Activated CD4-positive, alpha-beta T cell treated with anti-CD3 and anti-CD28 coated beads, Interleukin-2, amount 10 ng/mL, durations not matched to agents 7 days and 5 days (primary cell): ENCODE measurements around the gene TMEM219. TPM values are rescaled to one million over a fixed set of nuclear protein-coding genes. Genes with fewer than 3 reads are reported as not detected.
A peak's percentile ranks its signal among the peaks of the same experiment; 100 is the strongest.
"Not testable (repeated sequence)": the region's sequence is repeated elsewhere in the genome, so short reads cannot be mapped to it uniquely, and the experiment has no call there.

ENCODE experiments used
- CTCF ChIA-PET: fragments of 350-600 bp; sonication (Branson Sonifier 250); formaldehyde crosslinking; loops from one replicate; lab custom pipeline; 2021; ENCODE audit warnings: antibody characterized with exemption; lab: Charles Lee
- POLR2A ChIA-PET: fragments of 350-600 bp; sonication (Branson Sonifier 250); formaldehyde crosslinking; loops from one replicate; lab custom pipeline; 2021; ENCODE audit warnings: antibody characterized with exemption; lab: Charles Lee
- DNase-seq: peaks from one replicate; pipeline ENCODE4 v3.0.0-alpha.2; 2020
- H3K27ac Mint-ChIP-seq: one replicate; pipeline ENCODE4 v1.8.0; 2021; ENCODE audit warnings: mild to moderate bottlenecking, moderate library complexity, mixed read lengths
- H3K27me3 Mint-ChIP-seq: one replicate; pipeline ENCODE4 v1.8.0; 2021; ENCODE audit warnings: mixed read lengths
- H3K36me3 Mint-ChIP-seq: one replicate; pipeline ENCODE4 v1.8.0; 2021; ENCODE audit warnings: low read depth, mixed read lengths
- H3K4me1 Mint-ChIP-seq: one replicate; pipeline ENCODE4 v1.8.0; 2021; ENCODE audit warnings: mixed read lengths
- H3K4me3 Mint-ChIP-seq: one replicate; pipeline ENCODE4 v1.8.0; 2021; ENCODE audit warnings: mild to moderate bottlenecking, moderate library complexity, mixed read lengths
- H3K9me3 Mint-ChIP-seq: one replicate; pipeline ENCODE4 v1.8.0; 2021; ENCODE audit warnings: mixed read lengths
- total RNA-seq, 2 experiments: library from RNA; stranded (reverse); gene quantifications; one replicate each; pipeline ENCODE4 v1.2.3, GENCODE V29; 2021

TMEM219 gene
- total RNA-seq, 2 experiments from 2014 or later, result 57.8 to 60.5 TPM

- ChIA-PET CTCF (interaction anchor here (0.7 to 1.6 kb wide), 10 partner anchors 9 to 225 kb away, joined by 3 to 8 read pairs (median 3); partner anchors contain the start of genes ASPHD1, SEZ6L2 and TMEM219), POLR2A (interaction anchor here (1.3 kb wide), 1 partner anchor 36 kb away, joined by 3 read pairs; the partner anchor contains the start of gene TMEM219)
- H3K9me3 Mint-ChIP-seq, result no peaks in the 10 kb centered on the region
- H3K4me3 Mint-ChIP-seq, result peak within 1 kb of the TSS; percentile 89
- peaks cover 36% of the 10 kb centered on the region for H3K4me1 Mint-ChIP-seq
- peak within 1 kb of the TSS; percentile 94 for H3K27ac Mint-ChIP-seq
- H3K27me3 Mint-ChIP-seq, result no peaks in the 10 kb centered on the region
- peaks cover 10% of the 10 kb centered on the region for H3K36me3 Mint-ChIP-seq
- peak; percentile 86 for DNase-seq
Measured at GRCh38 chr16:29925781-29926710, 35.8 kb upstream of the TMEM219 start, which contains the start of gene KCTD13. Gene KCTD13 (minus strand): TSS chr16:29926226. CDS start chr16:29926033, 193 bp downstream.

GRCh38 chr16:29926711-29927052, 35.2 kb upstream of the TMEM219 start:
- Mint-ChIP-seq H3K4me3 (peak overlapping the region; percentile 89), H3K4me1 (peaks cover 36% of the 10 kb centered on the region), H3K36me3 (peaks cover 8% of the 10 kb centered on the region), H3K9me3 (no peaks in the 10 kb centered on the region), H3K27ac (peak overlapping the region; percentile 94), H3K27me3 (no peaks in the 10 kb centered on the region)
- ChIA-PET CTCF (interaction anchor here (0.7 to 1.6 kb wide), 8 partner anchors 9 to 226 kb away, joined by 3 to 8 read pairs (median 3); partner anchors contain the start of genes ASPHD1, SEZ6L2 and TMEM219), POLR2A (interaction anchor here (1.3 kb wide), 1 partner anchor 35 kb away, joined by 3 read pairs; the partner anchor contains the start of gene TMEM219)
- no peak for DNase-seq

- H3K4me1 Mint-ChIP-seq, result peaks cover 36% of the 10 kb centered on the region
- peaks cover 2% of the 10 kb centered on the region for H3K27me3 Mint-ChIP-seq
- no peaks in the 10 kb centered on the region for H3K9me3 Mint-ChIP-seq
- H3K27ac Mint-ChIP-seq, result peak overlapping the region; percentile 94
- no peak for DNase-seq
- ChIA-PET CTCF (interaction anchor here (0.7 to 1.5 kb wide), 5 partner anchors 8 to 227 kb away, joined by 3 to 5 read pairs (median 3); no protein-coding TSS in a partner anchor), POLR2A (no interaction called here)
- peaks cover 8% of the 10 kb centered on the region for H3K36me3 Mint-ChIP-seq
- peak overlapping the region; percentile 89 for H3K4me3 Mint-ChIP-seq
Measured at GRCh38 chr16:29927070-29927905, 34.6 kb upstream of the TMEM219 start.

- H3K36me3 Mint-ChIP-seq, H3K4me3 Mint-ChIP-seq, POLR2A ChIA-PET, H3K27ac Mint-ChIP-seq, DNase-seq, H3K9me3 Mint-ChIP-seq, CTCF ChIA-PET: not testable (repeated sequence)
- H3K27me3 Mint-ChIP-seq, result peaks cover 17% of the 10 kb centered on the region
- peaks cover 12% of the 10 kb centered on the region for H3K4me1 Mint-ChIP-seq
Measured at GRCh38 chr16:29931750-29932149, 30.1 kb upstream of the TMEM219 start.

GRCh38 chr16:29940656-29941055, 21.2 kb upstream of the TMEM219 start:
- ChIA-PET CTCF (no interaction called here), POLR2A (no interaction called here)
- Mint-ChIP-seq H3K9me3 (no peaks in the 10 kb centered on the region), H3K36me3 (no peaks in the 10 kb centered on the region), H3K4me1 (peaks cover 3% of the 10 kb centered on the region), H3K4me3 (no peak overlapping the region), H3K27ac (no peak overlapping the region), H3K27me3 (peaks cover 4% of the 10 kb centered on the region)
- DNase-seq, result no peak

GRCh38 chr16:29943846-29944799, 17.8 kb upstream of the TMEM219 start:
- Mint-ChIP-seq H3K27me3 (peaks cover 4% of the 10 kb centered on the region), H3K4me1 (peaks cover 3% of the 10 kb centered on the region), H3K36me3 (no peaks in the 10 kb centered on the region), H3K9me3 (no peaks in the 10 kb centered on the region), H3K27ac (peak overlapping the region; percentile 52), H3K4me3 (no peak overlapping the region)
- CTCF ChIA-PET, result interaction anchor here (0.6 kb wide), 1 partner anchor 193 kb away, joined by 3 read pairs; no protein-coding TSS in a partner anchor
- DNase-seq, result no peak
- POLR2A ChIA-PET, result interaction anchor here (0.6 to 1.1 kb wide), 2 partner anchors 18 to 127 kb away, joined by 3 read pairs; partner anchors contain the start of gene TMEM219

- H3K4me1 Mint-ChIP-seq, result peaks cover under 1% of the 10 kb centered on the region
- peaks cover 5% of the 10 kb centered on the region for H3K9me3 Mint-ChIP-seq
- ChIA-PET CTCF (no interaction called here), POLR2A (no interaction called here)
- H3K27me3 Mint-ChIP-seq, result peaks cover 2% of the 10 kb centered on the region
- no peak overlapping the region for H3K4me3 Mint-ChIP-seq
- peaks cover 3% of the 10 kb centered on the region for H3K36me3 Mint-ChIP-seq
- no peak overlapping the region for H3K27ac Mint-ChIP-seq
- no peak for DNase-seq
Measured at GRCh38 chr16:29947897-29948296, 14.0 kb upstream of the TMEM219 start.

- ChIA-PET CTCF (interaction anchor here (1.6 kb wide), 1 partner anchor 10 kb away, joined by 4 read pairs; the partner anchor contains the start of gene TMEM219), POLR2A (no interaction called here)
- no peak for DNase-seq
- H3K4me3 Mint-ChIP-seq, result no peak overlapping the region
- H3K4me1 Mint-ChIP-seq, result no peaks in the 10 kb centered on the region
- H3K27ac Mint-ChIP-seq, result no peak overlapping the region
- H3K9me3 Mint-ChIP-seq, result peaks cover 5% of the 10 kb centered on the region
- H3K27me3 Mint-ChIP-seq, result peaks cover 5% of the 10 kb centered on the region
- H3K36me3 Mint-ChIP-seq, result peaks cover 3% of the 10 kb centered on the region
Measured at GRCh38 chr16:29950806-29951461, 10.9 kb upstream of the TMEM219 start.

- H3K4me3 Mint-ChIP-seq, result no peak overlapping the region
- no peaks in the 10 kb centered on the region for H3K4me1 Mint-ChIP-seq
- no peak for DNase-seq
- ChIA-PET CTCF (interaction anchor here (0.6 to 1.6 kb wide), 2 partner anchors 10 to 44 kb away, joined by 3 to 4 read pairs; partner anchors contain the start of gene TMEM219), POLR2A (no interaction called here)
- peaks cover 5% of the 10 kb centered on the region for H3K27me3 Mint-ChIP-seq
- H3K36me3 Mint-ChIP-seq, result peaks cover 3% of the 10 kb centered on the region
- H3K9me3 Mint-ChIP-seq, result peaks cover 5% of the 10 kb centered on the region
- no peak overlapping the region for H3K27ac Mint-ChIP-seq
Measured at GRCh38 chr16:29951625-29952365, 10.1 kb upstream of the TMEM219 start.

- no peaks in the 10 kb centered on the region for H3K9me3 Mint-ChIP-seq
- CTCF ChIA-PET, result interaction anchor here (0.6 to 1.0 kb wide), 4 partner anchors 12 to 123 kb away, joined by 3 to 5 read pairs (median 3); partner anchors contain the start of gene TAOK2
- peaks cover 3% of the 10 kb centered on the region for H3K27me3 Mint-ChIP-seq
- H3K27ac Mint-ChIP-seq, result no peak overlapping the region
- no peak for DNase-seq
- POLR2A ChIA-PET, result no interaction called here
- peaks cover 19% of the 10 kb centered on the region for H3K4me1 Mint-ChIP-seq
- no peak overlapping the region for H3K4me3 Mint-ChIP-seq
- H3K36me3 Mint-ChIP-seq, result peaks cover 4% of the 10 kb centered on the region
Measured at GRCh38 chr16:29958756-29959155, 3.1 kb upstream of the TMEM219 start.
